MCF 10A (cell line): ENCODE results near the gene RHCG. TPM values are rescaled to one million over a fixed set of nuclear protein-coding genes. Genes with fewer than 3 reads are reported as not detected.

ENCODE experiments used
- BruUV-seq: library from RNA; stranded (reverse); fragments of 400-500 nt; replicated peaks from 2 replicates; lab custom pipeline; 2021; lab: Mats Ljungman, UMichigan
- CTCF ChIA-PET: fragments of 300-600 bp; sonication (Branson Sonifier 250); formaldehyde crosslinking; extraction: SDS; loops from one replicate; lab custom pipeline; 2021; ENCODE audit warnings: antibody characterized with exemption, inconsistent platforms; lab: Yijun Ruan, JAX
- POLR2A ChIA-PET: fragments of 300-600, 350-650 bp; sonication (Branson Sonifier 250); formaldehyde crosslinking; extraction: SDS; loops from one replicate; lab custom pipeline; 2020; ENCODE audit warnings: antibody characterized with exemption, inconsistent platforms; lab: Yijun Ruan, JAX
- DNase-seq: peaks from one replicate; pipeline ENCODE4 v3.0.0-alpha.2; 2018; ENCODE audit not compliant: unreplicated experiment
- H3K27ac Mint-ChIP-seq: one replicate; pipeline ENCODE4 v1.8.0; 2022; ENCODE audit warnings: mild to moderate bottlenecking, low read depth, mixed read lengths; ENCODE audit not compliant: unreplicated experiment
- H3K27me3 Mint-ChIP-seq: one replicate; pipeline ENCODE4 v1.8.0; 2022; ENCODE audit warnings: mixed read lengths; ENCODE audit not compliant: insufficient read depth, unreplicated experiment
- H3K36me3 Mint-ChIP-seq: one replicate; pipeline ENCODE4 v1.8.0; 2022; ENCODE audit warnings: mild to moderate bottlenecking, moderate library complexity, mixed read lengths; ENCODE audit not compliant: insufficient read depth, unreplicated experiment
- H3K4me1 Mint-ChIP-seq: one replicate; pipeline ENCODE4 v1.8.0; 2022; ENCODE audit warnings: mixed read lengths; ENCODE audit not compliant: insufficient read depth, unreplicated experiment
- H3K4me3 Mint-ChIP-seq: one replicate; pipeline ENCODE4 v1.8.0; 2022; ENCODE audit warnings: mild to moderate bottlenecking, moderate library complexity, mixed read lengths; ENCODE audit not compliant: unreplicated experiment
- H3K9me3 Mint-ChIP-seq: one replicate; pipeline ENCODE4 v1.8.0; 2022; ENCODE audit warnings: mixed read lengths; ENCODE audit not compliant: unreplicated experiment
- intact Hi-C: fragments of 100-400 bp; cut with micrococcal nuclease; formaldehyde crosslinking; loops from 2 replicates; pipeline ENCODE4 v1.14.1; 2022
- total RNA-seq: library from RNA; stranded (reverse); gene quantifications from 2 replicates; pipeline ENCODE4 v1.2.3, GENCODE V29; 2022
- TF ChIP-seq, protein P1 (sequence below): fragments of 200-600 bp; IDR thresholded peaks from one replicate; pipeline ENCODE4 v1.8.0; 2022; ENCODE audit warnings: antibody characterized with exemption, mild to moderate bottlenecking; ENCODE audit not compliant: unreplicated experiment

Gene RHCG
- total RNA-seq, 1 experiment from 2014 or later: not detected

DNA sequence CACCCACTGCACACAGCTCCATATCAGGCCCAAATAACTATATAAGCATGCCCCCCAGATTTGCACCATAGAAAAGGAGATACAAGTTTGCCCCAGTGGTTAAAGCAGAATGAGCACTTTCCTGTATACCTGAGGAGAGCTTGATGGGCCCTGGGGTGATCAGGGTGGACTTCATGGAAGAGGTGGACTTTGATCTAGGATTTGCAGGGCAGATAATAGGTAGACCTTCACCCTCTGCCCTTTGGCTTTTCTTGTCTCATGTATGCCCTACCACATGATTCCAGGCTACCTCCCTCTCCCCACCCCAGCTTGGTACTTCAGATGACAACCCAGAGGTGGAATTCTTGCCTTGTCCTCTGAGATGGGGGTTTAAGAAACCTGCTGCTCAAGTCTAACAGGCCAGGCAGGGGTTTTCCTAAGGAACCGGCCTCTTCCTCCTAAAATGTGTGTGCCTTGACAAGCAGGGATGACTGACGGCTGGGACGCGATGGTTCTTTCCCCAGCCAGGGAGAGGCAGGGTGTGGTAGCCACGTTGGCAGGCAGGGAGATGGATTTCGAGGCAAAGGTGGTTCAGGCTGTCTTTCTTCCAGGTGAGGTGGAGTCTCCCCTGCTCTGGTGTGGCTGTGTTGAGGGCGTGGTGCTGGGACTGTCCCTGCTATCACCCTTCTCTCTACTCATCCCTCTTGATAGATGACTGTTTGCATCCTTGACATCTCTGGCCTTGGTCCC is 6.6 kb upstream of the RHCG start:
- Mint-ChIP-seq H3K36me3 (no peaks in the 10 kb centered on the region), H3K4me1 (peaks cover 18% of the 10 kb centered on the region), H3K4me3 (no peak overlapping the region), H3K27ac (no peak overlapping the region), H3K9me3 (no peaks in the 10 kb centered on the region), H3K27me3 (no peaks in the 10 kb centered on the region)
- POLR2A ChIA-PET: interaction anchor here (0.6 to 1.0 kb wide), 5 partner anchors 12 to 671 kb away, joined by 3 read pairs; no protein-coding TSS in a partner anchor
- no TSS peak for BruUV-seq
- intact Hi-C loops: no loop called here
- CTCF ChIA-PET: interaction anchor here (0.6 to 1.8 kb wide), 5 partner anchors 11 to 623 kb away, joined by 3 to 7 read pairs (median 3); no protein-coding TSS in a partner anchor
- TF ChIP-seq, protein P1, sequence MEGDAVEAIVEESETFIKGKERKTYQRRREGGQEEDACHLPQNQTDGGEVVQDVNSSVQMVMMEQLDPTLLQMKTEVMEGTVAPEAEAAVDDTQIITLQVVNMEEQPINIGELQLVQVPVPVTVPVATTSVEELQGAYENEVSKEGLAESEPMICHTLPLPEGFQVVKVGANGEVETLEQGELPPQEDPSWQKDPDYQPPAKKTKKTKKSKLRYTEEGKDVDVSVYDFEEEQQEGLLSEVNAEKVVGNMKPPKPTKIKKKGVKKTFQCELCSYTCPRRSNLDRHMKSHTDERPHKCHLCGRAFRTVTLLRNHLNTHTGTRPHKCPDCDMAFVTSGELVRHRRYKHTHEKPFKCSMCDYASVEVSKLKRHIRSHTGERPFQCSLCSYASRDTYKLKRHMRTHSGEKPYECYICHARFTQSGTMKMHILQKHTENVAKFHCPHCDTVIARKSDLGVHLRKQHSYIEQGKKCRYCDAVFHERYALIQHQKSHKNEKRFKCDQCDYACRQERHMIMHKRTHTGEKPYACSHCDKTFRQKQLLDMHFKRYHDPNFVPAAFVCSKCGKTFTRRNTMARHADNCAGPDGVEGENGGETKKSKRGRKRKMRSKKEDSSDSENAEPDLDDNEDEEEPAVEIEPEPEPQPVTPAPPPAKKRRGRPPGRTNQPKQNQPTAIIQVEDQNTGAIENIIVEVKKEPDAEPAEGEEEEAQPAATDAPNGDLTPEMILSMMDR: no peak
- DNase-seq: peak; percentile 67

- Mint-ChIP-seq H3K4me1 (peaks cover 18% of the 10 kb centered on the region), H3K27me3 (no peaks in the 10 kb centered on the region), H3K9me3 (no peaks in the 10 kb centered on the region), H3K4me3 (no peak overlapping the region), H3K36me3 (no peaks in the 10 kb centered on the region), H3K27ac (no peak overlapping the region)
- ChIA-PET POLR2A (no interaction called here), CTCF (interaction anchor here (0.6 to 1.1 kb wide), 2 partner anchors 29 to 65 kb away, joined by 3 read pairs; no protein-coding TSS in a partner anchor)
- DNase-seq: no peak
- TF ChIP-seq, protein P1: no peak
- intact Hi-C loops: no loop called here
- BruUV-seq: no TSS peak
Measured at GRCh38 chr15:89501646-89502045, 5.3 kb upstream of the RHCG start.

- Mint-ChIP-seq H3K4me3 (no peak overlapping the region), H3K9me3 (no peaks in the 10 kb centered on the region), H3K27me3 (no peaks in the 10 kb centered on the region), H3K27ac (no peak overlapping the region), H3K4me1 (peaks cover 19% of the 10 kb centered on the region), H3K36me3 (no peaks in the 10 kb centered on the region)
- ChIA-PET CTCF (interaction anchor here (0.6 to 1.3 kb wide), 6 partner anchors 17 to 124 kb away, joined by 3 read pairs; partner anchors contain the start of gene TICRR), POLR2A (no interaction called here)
- intact Hi-C loops: no loop called here
- DNase-seq: peak; percentile 42
- BruUV-seq: no TSS peak
- TF ChIP-seq, protein P1: peak; percentile 27
Measured at GRCh38 chr15:89500397-89501270, 4.3 kb upstream of the RHCG start.

- Mint-ChIP-seq H3K4me1 (peaks cover 26% of the 10 kb centered on the region), H3K9me3 (no peaks in the 10 kb centered on the region), H3K4me3 (no peak overlapping the region), H3K27ac (no peak overlapping the region), H3K27me3 (no peaks in the 10 kb centered on the region), H3K36me3 (no peaks in the 10 kb centered on the region)
- ChIA-PET CTCF (no interaction called here), POLR2A (no interaction called here)
- no TSS peak for BruUV-seq
- TF ChIP-seq, protein P1: no peak
- intact Hi-C loops: no loop called here
- no peak for DNase-seq
Measured at GRCh38 chr15:89499156-89499555, 2.8 kb upstream of the RHCG start.
